ENCODE results near the gene NOP53. TPM values are rescaled to one million over a fixed set of nuclear protein-coding genes. Genes with fewer than 3 reads are reported as not detected.
"Not testable (repeated sequence)": the region's sequence is repeated elsewhere in the genome, so short reads cannot be mapped to it uniquely, and the experiment has no call there.

The NOP53 gene
- total and polyA plus RNA-seq, 8 donors: 110 to 784 (median 507) TPM

GRCh38 chr19:47766670-47767069 lies 21.3 kb downstream of the NOP53 start:
- no peaks in the 10 kb centered on the region for H3K27me3 ChIP-seq
- WGBS, 5 donors: 78 to 91% (median 85%) methylated on average over 7 of the region's 7 CpGs
- intact Hi-C loops (cut with DNase I; ENCODE audit: low total_unique reads): no loop called here

GRCh38 chr19:47767349-47767748 lies 22.0 kb downstream of the NOP53 start:
- no peak for TF ChIP-seq POLR2AphosphoS5 (IDR thresholded peaks at IDR 0.05)
- no peak for TF ChIP-seq CTCF (IDR thresholded peaks at IDR 0.05)
- TF ChIP-seq POLR2A (IDR thresholded peaks at IDR 0.05): no peak
- 45 to 90% (median 75%) methylated on average over 2 of the region's 2 CpGs for WGBS, 5 donors
- Histone ChIP-seq H3K36me3 (no peaks in the 10 kb centered on the region), H3K27ac (no peak overlapping the region), H3K4me1 (peaks cover 0 to 20% (median 4%) of the 10 kb centered on the region in 4 donors), H3K9me3 (no peaks in the 10 kb centered on the region), H3K4me3 (no peak overlapping the region), H3K27me3 (no peaks in the 10 kb centered on the region)
- no peak for DNase-seq
- intact Hi-C loops (cut with DNase I; ENCODE audit: low total_unique reads): no loop called here

More at GRCh38 chr19:47766670-47767069, 21.3 kb downstream of the NOP53 start:
- H3K36me3 ChIP-seq: no peaks in the 10 kb centered on the region
- no peaks in the 10 kb centered on the region for H3K9me3 ChIP-seq
- TF ChIP-seq POLR2AphosphoS5 (IDR thresholded peaks at IDR 0.05) (no peak), EP300 (IDR thresholded peaks at IDR 0.05) (no peak), POLR2A (IDR thresholded peaks at IDR 0.05) (no peak), CTCF (IDR thresholded peaks at IDR 0.05) (no peak)
- no peak overlapping the region for H3K4me3 ChIP-seq
- H3K4me1 ChIP-seq: peaks cover 0 to 20% (median 4%) of the 10 kb centered on the region in 4 donors
- no peak overlapping the region for H3K27ac ChIP-seq
- DNase-seq: no peak

- Histone ChIP-seq H3K27ac (no peak overlapping the region), H3K4me3 (no peak overlapping the region), H3K9me3 (no peaks in the 10 kb centered on the region), H3K36me3 (no peaks in the 10 kb centered on the region), H3K27me3 (no peaks in the 10 kb centered on the region), H3K4me1 (peaks cover 0 to 20% (median 4%) of the 10 kb centered on the region in 4 donors)
- TF ChIP-seq EP300 (IDR thresholded peaks at IDR 0.05): no peak
- TF ChIP-seq POLR2AphosphoS5 (IDR thresholded peaks at IDR 0.05): no peak
- no peak for TF ChIP-seq POLR2A (IDR thresholded peaks at IDR 0.05)
- TF ChIP-seq CTCF (IDR thresholded peaks at IDR 0.05): no peak
- no peak for DNase-seq
- intact Hi-C loops (cut with DNase I; ENCODE audit: low total_unique reads): no loop called here
- WGBS, 5 donors: 79 to 92% (median 81%) methylated on average over 2 of the region's 2 CpGs
These were observed 23.3 kb downstream of the NOP53 start for GRCh38 chr19:47768604-47769003.

- no peak for TF ChIP-seq POLR2AphosphoS5 (IDR thresholded peaks at IDR 0.05)
- TF ChIP-seq CTCF (IDR thresholded peaks at IDR 0.05): no peak
- TF ChIP-seq POLR2A (IDR thresholded peaks at IDR 0.05): no peak
- TF ChIP-seq EP300 (IDR thresholded peaks at IDR 0.05): no peak
- Histone ChIP-seq H3K36me3 (no peaks in the 10 kb centered on the region), H3K27ac (no peak overlapping the region), H3K4me3 (no peak overlapping the region), H3K4me1 (peaks cover 0 to 20% (median 4%) of the 10 kb centered on the region in 4 donors), H3K27me3 (no peaks in the 10 kb centered on the region), H3K9me3 (no peaks in the 10 kb centered on the region)
- intact Hi-C loops (cut with DNase I; ENCODE audit: low total_unique reads): no loop called here
- 59 to 84% (median 74%) methylated on average over 3 of the region's 3 CpGs for WGBS, 5 donors
- DNase-seq: no peak
These were observed 24.2 kb downstream of the NOP53 start for GRCh38 chr19:47769534-47769933.

DNA sequence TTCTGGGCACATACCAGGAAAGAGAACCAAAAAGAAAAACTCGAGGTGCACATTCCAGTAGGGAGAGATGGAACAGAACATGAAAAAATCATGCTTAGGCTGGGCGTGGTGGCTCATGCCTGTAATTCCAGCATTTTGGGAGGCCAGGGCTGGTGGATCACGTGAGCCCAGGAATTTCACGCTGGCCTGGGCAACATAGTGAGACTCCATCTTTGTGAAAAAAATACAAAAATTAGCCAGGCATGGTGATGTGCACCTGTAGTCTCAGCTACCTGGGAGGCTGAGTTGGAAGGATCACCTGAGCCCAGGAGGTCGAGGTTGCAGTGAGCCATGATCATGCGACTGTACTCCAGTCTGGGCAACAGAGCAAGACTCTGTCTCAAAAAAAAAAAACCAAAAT lies 25.9 kb downstream of the NOP53 start:
- H3K27me3 ChIP-seq; H3K4me1 ChIP-seq; H3K9me3 ChIP-seq; H3K4me3 ChIP-seq; DNase-seq; H3K36me3 ChIP-seq; intact Hi-C loops (cut with DNase I; ENCODE audit: low total_unique reads); H3K27ac ChIP-seq: not testable (repeated sequence)
- 73 to 82% (median 77%) methylated on average over 6 of the region's 6 CpGs for WGBS, 5 donors

Data from stomach (tissue), 9 donors.